Activated CD8-positive, alpha-beta memory T cell treated with anti-CD3 and anti-CD28 coated beads, Interleukin-2, amount 50 U/mL, for 4 hours (primary cell): ENCODE data around the gene PIGN.
A peak's percentile ranks its signal among the peaks of the same experiment; 100 is the strongest.

ENCODE experiments used
- DNase-seq: peaks from one replicate; pipeline ENCODE4 v3.0.0-alpha.2; 2020

PIGN gene

GRCh38 chr18:62186774-62187542 is at the start of gene PIGN, which contains the start of gene RELCH:
PIGN (minus strand) TSS chr18:62187056; CDS start chr18:62161353, 25,703 bp downstream.
RELCH (plus strand) TSS chr18:62187255; CDS start chr18:62187506, 251 bp downstream.
- DNase-seq: peak; percentile 90

DNA sequence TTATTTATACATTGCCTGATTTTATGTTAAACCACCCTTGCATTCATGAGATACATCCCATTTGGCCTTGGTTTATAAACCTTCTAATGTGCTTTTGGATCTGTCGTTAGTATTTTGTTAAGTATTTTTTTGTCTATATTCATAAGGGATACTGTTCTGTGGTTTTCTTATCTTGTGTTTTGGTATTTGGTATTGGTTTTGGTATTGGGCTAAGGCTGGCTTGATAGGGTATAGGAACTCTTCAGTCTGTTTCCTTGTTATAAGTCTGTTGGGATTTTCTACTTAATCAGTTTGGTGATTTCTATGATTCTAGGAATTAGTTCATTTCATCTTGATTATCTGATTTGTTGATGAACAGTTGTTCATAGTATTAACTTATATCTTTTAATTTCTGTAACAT is 49.4 kb upstream of the PIGN start:
- no peak for DNase-seq

- DNase-seq: no peak
These were observed 39.2 kb upstream of the PIGN start for GRCh38 chr18:62226047-62226446.

DNA sequence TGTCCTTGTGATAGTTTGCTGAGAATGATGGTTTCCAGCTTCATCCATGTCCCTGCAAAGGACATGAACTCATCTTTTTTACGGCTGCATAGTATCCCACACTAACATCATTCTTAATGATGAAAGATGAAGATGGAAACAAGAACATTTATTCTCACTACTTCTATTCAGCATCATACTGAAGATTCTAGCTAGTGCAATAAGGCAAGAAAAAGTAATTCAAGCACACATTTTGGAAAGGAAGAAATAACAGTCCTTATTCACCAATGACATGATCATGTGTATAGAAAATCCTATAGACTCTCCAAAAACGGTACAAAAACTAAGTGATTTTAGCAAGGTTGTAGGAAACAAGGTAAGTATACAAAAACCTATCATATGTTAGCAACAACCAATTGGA is 37.4 kb upstream of the PIGN start:
- DNase-seq: no peak

DNA sequence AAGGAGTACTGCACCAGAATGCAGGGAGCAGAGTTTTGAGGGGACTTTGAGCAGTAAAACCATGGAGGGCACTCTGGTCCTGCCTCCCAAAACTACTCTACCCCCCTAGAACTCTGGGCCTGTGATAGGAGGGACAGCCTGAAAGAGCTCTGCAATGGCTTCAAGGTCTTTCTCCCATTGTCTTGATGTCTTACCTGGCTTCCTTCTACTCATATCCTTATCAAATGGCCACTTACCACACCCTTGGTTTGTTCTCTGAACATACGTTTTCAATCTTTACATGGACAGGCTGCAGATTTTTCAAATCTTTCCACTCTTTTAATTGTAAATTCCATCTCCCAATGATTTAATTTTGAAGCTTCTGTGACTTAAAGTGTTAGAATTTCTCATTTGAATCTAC is 27.9 kb upstream of the PIGN start:
- no peak for DNase-seq

DNA sequence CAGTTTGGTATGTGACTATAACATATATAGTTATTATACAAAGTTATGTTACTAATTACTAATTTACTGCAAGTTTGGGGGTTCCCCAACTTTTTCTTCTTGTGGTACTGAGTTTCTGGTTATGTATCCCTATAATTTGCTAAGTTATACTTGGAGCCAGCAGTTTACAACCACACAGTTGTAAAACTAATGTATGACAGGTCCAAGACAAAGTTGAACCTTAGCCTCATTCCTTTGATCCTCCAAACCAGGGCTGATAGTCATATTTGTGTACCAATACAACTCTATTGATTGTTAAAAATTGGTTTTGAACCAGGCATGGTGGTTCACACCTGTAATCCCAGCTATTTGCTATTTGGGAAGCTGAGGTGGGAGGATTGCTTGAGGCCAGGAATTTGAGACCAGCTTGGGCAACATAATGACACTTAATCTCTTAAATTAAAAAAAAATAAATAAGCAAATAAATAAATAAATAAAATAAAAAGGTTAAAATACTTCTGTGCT is 24.5 kb upstream of the PIGN start:
- no peak for DNase-seq

- no peak for DNase-seq
These were observed 23.3 kb upstream of the PIGN start for GRCh38 chr18:62210138-62210537.

DNA sequence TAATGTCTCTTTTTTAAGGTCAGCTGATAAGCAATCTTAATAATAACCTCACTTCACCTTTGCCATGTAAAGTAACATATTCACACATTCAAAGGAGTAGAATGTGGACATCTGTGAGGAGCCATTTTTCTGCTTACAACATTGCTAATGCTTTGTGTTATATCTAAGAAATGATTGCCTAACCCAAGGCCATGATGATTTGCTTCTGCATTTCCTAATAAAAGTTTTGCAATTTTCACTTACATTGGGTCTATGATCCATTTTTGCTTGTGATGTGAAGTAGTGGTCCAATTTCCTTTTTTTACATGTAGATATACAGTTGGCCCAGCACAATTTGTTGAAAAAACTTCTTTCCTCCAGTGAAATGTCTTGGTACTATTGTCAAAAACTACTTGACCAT is 22.2 kb upstream of the PIGN start:
- DNase-seq: no peak

DNA sequence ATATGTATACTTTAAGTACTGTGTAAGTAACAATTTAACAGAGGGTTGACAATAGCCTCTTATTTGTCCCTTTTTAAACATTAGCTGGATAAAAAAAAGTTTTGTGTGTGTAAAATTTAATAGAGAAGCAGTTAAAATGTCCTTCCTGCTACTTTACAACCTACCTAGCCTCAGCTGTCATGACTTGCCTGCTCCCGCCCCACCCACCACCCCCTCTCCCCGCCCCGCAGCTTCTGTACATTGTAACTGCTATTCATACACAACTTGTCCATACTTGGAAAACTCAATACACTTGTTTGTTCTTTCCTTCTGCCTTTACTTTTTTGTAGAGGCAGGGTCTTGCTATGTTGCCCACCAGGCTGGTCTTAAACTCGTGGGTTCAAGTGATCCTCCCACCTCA is 19.7 kb upstream of the PIGN start:
- DNase-seq: no peak

DNA sequence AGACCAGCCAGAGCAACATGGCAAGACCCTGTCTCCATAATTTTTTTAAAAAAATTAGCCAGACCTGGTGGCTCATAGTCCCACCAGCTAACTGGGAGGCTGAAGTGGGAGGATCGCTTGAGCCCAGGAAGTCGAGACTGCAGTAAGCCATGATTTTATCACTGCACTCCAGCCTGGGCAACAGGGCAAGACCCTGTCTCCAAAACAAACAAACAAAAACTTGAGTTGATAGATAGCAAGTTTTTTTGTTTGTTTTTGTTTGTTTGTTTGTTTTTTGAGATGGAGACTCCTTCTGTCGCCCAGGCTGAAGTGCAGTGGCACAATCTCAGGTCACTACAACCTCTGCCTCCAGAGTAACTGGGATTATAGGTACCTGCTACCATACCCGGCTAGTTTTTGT is 19.0 kb upstream of the PIGN start:
- DNase-seq: no peak

DNA sequence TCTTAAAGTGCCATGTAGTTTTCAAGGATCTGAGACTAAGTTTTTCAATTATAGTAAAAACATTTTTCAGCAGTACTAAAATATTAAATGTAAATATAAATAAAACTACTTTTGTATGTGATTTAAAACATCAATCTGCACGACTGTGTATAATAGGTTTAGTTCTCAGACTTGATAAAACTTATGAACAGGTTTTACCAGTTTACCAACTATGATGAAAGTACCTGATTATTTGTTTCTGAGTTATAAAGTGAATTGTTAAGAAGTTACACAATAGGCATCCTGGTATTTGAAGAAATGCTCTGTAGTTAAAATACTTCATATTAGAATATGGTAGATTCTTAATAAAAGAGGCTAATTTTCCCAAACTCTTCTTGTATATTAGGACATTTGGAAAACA is 15.0 kb upstream of the PIGN start:
- no peak for DNase-seq

DNA sequence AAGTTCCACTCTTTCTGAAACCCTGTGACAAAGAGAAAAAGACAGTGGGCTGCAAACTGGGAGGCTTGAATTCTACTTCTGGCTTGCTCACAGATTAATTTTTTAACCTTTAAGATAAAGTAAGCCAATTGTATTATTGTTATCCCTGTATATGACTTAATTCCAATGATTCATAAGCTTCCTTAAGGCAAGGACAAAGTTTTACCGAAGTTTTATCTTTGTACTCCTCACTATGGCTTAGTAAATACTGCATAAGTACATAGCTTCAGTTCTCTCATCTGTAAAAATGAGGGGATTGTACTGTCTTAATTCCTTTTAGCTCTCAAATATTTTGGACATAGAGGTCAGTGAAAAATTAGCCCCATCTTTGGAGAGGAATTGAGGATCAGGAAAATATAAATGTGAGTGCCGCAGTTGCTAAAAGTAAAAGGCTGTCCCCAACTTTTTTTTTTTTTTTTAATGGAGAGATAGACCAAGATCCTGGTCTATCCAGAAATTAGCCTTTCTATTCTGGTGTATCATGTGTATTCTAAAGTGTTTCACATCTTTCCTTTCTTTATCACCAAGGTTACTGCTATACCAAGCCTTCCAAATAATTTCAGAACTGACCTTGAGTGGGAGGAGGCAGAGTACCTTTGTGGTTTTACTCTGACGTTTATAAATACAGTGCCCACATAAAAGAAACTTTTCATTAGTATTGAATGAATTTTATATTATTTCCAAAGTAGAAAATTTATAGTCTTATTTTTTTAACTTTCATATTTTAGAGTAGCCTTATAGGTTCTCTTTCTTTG is 13.5 kb upstream of the PIGN start:
- DNase-seq: no peak

DNA sequence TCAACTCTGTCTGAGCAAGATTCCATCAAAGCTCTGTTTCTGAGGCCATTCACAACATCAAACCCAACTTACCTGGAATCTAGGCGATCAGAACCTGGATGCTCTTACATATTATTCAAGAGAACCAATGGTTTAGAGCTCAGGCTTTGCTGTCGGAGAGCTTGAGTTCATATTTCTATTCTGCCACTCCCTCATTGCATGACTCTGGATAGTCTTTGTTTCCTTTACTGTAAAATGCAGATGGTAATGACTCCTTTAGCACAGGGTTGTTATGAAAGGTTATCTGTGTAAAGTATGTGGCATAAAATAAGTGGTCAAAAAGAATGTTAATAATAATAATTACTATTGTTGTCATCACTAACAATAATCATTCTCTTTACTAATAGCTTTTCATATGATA is 12.8 kb upstream of the PIGN start:
- no peak for DNase-seq

DNA sequence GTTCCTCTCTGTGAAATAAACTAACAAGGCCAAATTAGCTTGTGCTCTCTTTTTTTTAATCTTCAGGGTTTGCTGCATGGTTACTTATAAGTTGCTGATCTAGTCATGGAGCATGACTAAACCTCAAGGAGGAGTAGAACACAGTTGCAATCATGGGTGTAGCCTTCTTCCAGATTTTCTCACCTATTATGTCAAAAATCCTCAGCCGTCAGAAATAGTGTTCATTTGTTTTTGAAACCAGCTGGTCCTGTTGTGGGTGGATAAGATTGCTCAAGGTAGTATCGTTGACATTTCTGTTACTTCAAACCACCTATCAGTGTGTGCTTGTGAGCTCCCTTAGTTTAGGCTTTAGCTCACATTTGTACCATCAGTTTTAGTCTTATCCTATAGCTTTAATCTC is 11.4 kb upstream of the PIGN start:
- DNase-seq: no peak

DNA sequence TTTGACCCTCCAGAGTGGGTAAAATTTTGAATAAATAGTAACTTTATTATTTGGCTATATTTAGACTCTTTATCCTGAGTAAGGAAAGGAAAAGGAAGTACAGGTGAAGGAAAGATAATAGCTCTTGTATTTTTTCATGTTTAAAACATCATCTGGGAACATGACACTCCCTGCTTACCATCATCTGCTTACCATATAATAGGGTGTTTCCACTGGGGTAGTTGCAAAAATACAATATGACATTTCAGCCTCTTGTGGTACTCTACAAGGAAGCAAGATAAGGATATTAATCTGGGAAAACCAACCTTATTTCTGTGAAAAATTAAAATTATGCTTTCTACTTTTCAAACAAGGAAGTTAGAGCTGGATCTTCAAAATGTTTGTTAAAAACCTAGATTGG is 10.1 kb upstream of the PIGN start:
- no peak for DNase-seq

DNA sequence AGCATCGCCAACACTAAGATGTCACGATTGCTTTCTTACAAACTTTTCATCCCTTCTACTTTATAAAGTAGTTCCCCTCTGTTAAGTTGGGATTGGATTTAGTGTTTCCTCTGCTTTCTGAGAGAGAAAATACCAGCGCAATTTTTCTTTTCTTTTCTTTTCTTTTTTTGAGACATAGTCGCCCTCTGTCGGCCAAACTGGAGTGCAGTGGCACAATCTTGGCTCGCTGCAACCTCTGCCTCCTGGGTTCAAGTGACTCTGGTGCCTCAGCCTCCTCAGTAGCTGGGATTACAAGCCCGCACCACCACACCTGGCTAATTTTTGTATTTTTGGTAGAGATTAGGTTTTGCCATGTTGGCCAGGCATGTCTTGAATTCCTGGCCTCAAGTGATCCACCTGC is 9.2 kb upstream of the PIGN start:
- no peak for DNase-seq

- no peak for DNase-seq
These were observed 2.4 kb upstream of the PIGN start for GRCh38 chr18:62189208-62189607.

- DNase-seq: peak; percentile 19
These were observed 971 bp upstream of the PIGN start for GRCh38 chr18:62187543-62188510.

DNA sequence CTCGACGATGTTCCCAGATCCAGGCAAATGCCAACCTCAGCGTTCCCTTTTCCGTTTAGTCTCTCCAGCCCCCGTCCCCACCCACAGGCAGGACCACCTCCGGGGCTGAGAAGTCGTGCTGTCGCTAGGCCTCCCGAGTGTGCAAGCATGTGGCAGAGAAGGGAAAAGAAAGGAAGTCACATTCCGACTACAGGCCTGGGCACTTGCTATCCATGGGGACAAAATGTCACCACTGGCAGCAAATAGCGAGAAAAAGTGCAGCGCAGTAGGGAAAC is 420 bp downstream of the PIGN start:
- no peak for DNase-seq

DNA sequence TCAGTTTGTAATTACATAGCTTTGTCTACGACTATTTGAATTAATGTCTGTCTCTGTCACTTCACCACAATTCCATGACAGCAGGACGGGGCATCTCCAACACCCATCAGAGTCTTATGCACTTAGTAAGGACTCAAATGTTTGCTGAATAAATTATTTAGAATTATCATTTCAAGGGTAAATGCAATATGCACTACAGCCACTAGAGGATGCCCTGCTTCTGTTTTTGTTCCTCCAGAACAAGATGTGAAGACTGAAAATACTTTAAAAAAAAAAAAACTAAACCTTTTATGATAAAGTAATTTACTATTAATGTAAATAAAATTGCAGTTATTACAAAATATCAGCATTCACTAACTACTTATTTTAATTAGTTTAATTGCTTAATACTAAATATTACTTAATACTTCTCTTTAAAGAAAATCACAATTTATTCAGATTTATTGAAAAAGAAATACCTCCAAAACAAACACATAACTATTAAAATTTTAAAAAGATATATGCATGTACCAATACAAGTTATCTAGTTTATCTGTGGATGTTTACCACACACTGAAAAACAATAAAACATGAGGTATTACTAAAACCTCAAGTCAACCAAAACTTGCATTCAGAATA is 3.2 kb downstream of the PIGN start:
- peak; percentile 32 for DNase-seq

DNA sequence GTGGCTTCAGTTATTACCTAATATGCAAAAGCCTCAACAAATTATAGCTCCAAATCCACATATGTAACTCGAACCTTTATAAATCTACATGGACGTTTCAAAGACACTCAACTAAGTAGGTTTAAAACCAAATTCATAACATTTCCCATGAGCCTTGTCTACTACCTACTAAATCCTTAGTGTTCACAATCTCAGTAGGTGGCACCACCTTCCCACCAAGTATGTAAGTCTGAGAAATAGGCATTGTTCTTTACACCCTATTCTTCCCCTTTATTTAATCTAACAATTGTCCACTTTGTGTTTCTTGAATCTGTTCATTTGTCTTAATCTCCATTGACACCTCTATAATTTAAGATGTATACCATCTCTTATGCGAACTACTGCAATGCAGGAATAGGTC is 4.6 kb downstream of the PIGN start:
- DNase-seq: no peak

DNA sequence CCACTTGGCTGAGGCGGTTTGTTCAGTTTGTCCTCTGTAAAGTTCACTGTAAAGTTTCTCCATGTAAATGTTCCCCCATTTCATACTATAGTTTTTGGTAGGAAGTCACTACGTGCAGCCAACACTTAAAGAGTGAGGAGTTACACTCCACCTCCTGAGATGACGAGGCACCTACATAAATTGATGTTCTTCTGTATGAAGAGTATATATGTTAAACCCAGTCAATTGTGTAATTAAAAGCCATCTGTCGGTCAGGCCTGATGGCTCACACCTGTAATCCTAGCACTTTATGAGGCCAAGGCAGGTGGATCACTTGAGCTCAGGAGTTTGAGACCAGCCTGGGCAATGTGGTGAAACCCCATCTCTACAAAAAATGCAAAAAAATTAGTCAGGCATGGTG is 7.6 kb downstream of the PIGN start:
- DNase-seq: no peak

DNA sequence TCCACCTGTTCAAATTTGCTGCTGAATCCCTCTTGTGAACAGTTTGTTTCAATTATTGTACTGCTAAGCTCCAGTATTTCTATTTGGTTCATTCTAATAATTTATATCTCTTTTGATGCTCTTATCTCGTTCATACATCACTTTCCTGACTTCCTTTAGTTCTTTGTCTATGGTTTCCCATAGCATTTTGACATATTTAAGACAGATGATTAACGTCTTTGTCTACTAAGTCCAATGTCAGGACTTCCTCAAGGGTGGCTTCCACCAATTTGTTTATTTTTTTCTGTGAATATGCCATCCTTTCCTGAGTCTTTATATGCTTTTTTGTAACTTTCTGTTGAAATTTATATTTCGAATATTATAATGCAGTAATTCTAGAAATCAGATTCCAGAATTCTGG is 9.6 kb downstream of the PIGN start:
- no peak for DNase-seq
